GM20431 (cell line): ENCODE data around the gene GINS3.

ENCODE experiments used
- in situ Hi-C: fragments of 300-500 bp; cut with MseI, MboI; formaldehyde crosslinking; loops from one replicate; pipeline ENCODE4 v1.15.0; 2020; ENCODE audit warnings: low sequenced_read_pairs; ENCODE audit not compliant: unreplicated experiment

The GINS3 gene

DNA sequence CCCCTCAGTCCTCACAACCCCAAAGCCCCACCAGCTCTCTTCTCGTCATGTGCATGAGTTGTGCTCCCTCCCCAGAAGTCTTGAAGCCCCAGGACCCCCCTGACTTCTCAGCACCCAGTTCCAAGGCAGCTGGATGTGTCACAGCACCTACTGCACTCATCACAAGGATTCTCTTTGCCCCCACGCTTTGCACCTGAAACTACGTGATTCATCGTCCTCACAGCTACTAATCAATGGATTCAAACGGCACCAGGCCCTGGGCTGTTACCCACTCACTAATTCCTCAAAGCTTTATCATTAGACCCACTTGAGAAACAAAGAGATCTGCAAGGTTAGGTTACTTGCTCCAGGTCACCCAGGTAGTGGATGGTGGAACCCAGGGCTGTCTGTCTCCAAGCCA, 62.6 kb downstream of the GINS3 start:
- in situ Hi-C loops, result no loop called here
